K562 (cell line): ENCODE measurements around the gene LAMTOR4. TPM values are rescaled to one million over a fixed set of nuclear protein-coding genes. Genes with fewer than 3 reads are reported as not detected.

Experiments used
- ELF1 ChIP-seq: fragments of 200-800 bp; sonication (Bioruptor generic); IDR thresholded peaks from 2 replicates; pipeline ENCODE4 v1.6.1; 2016; ENCODE audit warnings: missing genetic modification characterization, missing compliant biosample characterization
- HSF4 ChIP-seq: fragments of 250-450 bp; sonication (Bioruptor Pico); IDR thresholded peaks from 2 replicates; pipeline ENCODE4 v2.1.2; 2022; ENCODE audit warnings: mild to moderate bottlenecking, moderate library complexity, borderline replicate concordance
- POU5F1 ChIP-seq: fragments of 150-350 bp; IDR thresholded peaks from 2 replicates; pipeline ENCODE4 v1.6.1; 2014; ENCODE audit warnings: borderline replicate concordance, low read length, low read depth, mild to moderate bottlenecking; ENCODE audit not compliant: partially characterized antibody
- RBM39 ChIP-seq: fragments of 200-400 bp; formaldehyde crosslinking; optimal IDR thresholded peaks from 2 replicates; pipeline ENCODE3; 2018; ENCODE audit warnings: low read depth, low read length
- RFX1 ChIP-seq: fragments of 450-650 bp; IDR thresholded peaks from 2 replicates; pipeline ENCODE4 v1.6.1; 2016; ENCODE audit warnings: mild to moderate bottlenecking, moderate library complexity
- SPI1 ChIP-seq: IDR thresholded peaks from 2 replicates; pipeline ENCODE4 v1.6.1; 2011; ENCODE audit warnings: low read depth, low read length, control low read depth, borderline replicate concordance
- U2AF1 ChIP-seq: fragments of 200-400 bp; formaldehyde crosslinking; optimal IDR thresholded peaks from 2 replicates; pipeline ENCODE3; 2017; ENCODE audit warnings: mild to moderate bottlenecking, low read depth, low read length, moderate library complexity
- ZBTB1 ChIP-seq: sonication (generic); formaldehyde crosslinking; IDR thresholded peaks from 2 replicates; pipeline ENCODE4 v1.8.1; 2023; ENCODE audit warnings: missing genetic modification reagents, low read depth, mild to moderate bottlenecking, borderline replicate concordance
- polyA plus RNA-seq, 8 experiments: library from polyadenylated mRNA; depleted of rRNA in 4 of 8; stranded (reverse) in 5 of 8; unstranded in 3 of 8; fragments of >200 nt; fragmentation: Nextera tagmentation in 2 of 8; fragmentation: Illumina TruSeq in 1 of 8; extraction: Ambion mirVana in 2 of 8; extraction: Trizol in 1 of 8; gene quantifications; 2 replicates each; pipeline versions ENCODE4 v1.2.1 to v1.2.3, GENCODE V29; 2011 to 2014; ENCODE audit warnings: inconsistent platforms in 1 of 8, missing spikeins in 1 of 8
- total RNA-seq, 7 experiments: library from RNA; depleted of rRNA in 6 of 7; stranded (reverse); fragments of >200 nt in 6 of 7; fragmentation: Illumina TruSeq in 2 of 7; extraction: Trizol in 2 of 7; gene quantifications; 2 replicates each; pipeline versions ENCODE4 v1.2.1 to v1.2.3, GENCODE V29; 2011 to 2021; ENCODE audit warnings: low replicate concordance in 1 of 7
- TF ChIP-seq, protein P1 (sequence below): fragments of 200-800 bp; sonication (Bioruptor generic); IDR thresholded peaks from 2 replicates; pipeline ENCODE4 v1.6.1; 2017; ENCODE audit warnings: missing genetic modification characterization, missing compliant biosample characterization
- TF ChIP-seq, protein P2 (sequence below): sonication (generic); formaldehyde crosslinking; IDR thresholded peaks from 2 replicates; pipeline ENCODE4 v1.9.0; 2022; ENCODE audit warnings: mild to moderate bottlenecking, missing genetic modification reagents
- TF ChIP-seq, protein P3 (sequence below): fragments of 250-450 bp; sonication (Bioruptor Pico); IDR thresholded peaks from 2 replicates; pipeline ENCODE4 v1.4.0; 2020; ENCODE audit warnings: borderline replicate concordance
- TF ChIP-seq, protein P4 (sequence below): fragments of 250-450 bp; sonication (Bioruptor Pico); IDR thresholded peaks from 2 replicates; pipeline ENCODE4 v1.5.0; 2021
- TF ChIP-seq, protein P5 (sequence below): fragments of 450-650 bp; IDR thresholded peaks from 2 replicates; pipeline ENCODE4 v1.6.1; 2018; ENCODE audit not compliant: partially characterized antibody
- TF ChIP-seq, protein P6 (sequence below), 3 experiments: IDR thresholded peaks in 2 of 3; conservative IDR thresholded peaks in 1 of 3; 2 replicates each; pipeline ENCODE4 v1.5.1; 2011 to 2012; ENCODE audit warnings: low read length in 3 of 3, mild to moderate bottlenecking in 3 of 3, control low read depth in 2 of 3, improper control_type of control experiment in 1 of 3, inconsistent platforms in 1 of 3, low read depth in 1 of 3, mixed read lengths in 1 of 3, moderate library complexity in 1 of 3; ENCODE audit not compliant: insufficient read depth in 2 of 3

LAMTOR4 gene
- total and polyA plus RNA-seq, 9 of the 15 experiments (the other 6 are each of a cell fraction or from before 2014, with no cell fraction given), result 79.6 to 314 (median 195) TPM

DNA sequence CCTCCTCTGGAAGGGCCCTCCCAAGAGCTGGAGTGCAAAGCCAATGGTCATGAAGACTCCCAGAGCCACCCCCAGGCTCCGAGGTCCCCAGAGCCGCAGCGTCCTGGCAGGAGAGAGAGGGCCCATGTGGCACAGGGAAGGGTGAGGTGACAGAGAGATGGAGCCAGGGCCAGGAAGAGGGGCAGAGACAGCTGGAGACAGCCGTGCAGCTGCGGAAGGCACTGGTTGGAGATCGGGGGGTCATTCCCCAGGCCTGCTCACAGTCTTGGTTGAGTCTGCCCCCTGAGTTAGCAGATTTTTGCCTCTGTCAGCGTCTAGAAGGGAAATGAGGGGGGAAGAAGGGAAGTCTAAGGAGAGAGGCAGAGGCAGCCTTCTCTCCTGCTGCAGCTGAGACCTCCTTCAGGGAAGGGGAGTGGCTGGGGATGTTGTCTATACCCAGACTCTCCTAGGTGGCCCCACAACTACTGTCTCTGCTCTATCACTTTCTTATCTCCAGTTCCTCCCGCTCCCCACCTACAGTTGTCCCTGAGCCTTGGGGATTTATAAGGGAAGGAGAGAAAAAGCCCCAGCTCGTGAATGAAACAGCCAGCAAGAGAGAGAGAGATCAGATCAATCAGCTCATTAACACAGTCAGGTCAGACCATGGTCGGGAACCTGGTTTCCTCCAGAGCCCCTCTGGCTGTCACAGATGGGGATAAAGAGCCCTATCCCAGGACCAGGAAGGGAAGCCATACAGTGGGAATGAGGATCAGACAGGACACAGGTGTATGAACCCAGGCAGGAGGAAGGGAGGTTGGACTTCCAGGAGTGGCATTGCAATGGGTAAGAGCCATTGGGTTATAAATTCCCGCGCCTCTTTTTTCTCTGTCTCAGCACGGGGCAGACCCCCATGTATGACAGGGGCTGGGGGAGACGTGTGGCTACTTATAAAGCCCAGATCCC lies 18.5 kb downstream of the LAMTOR4 start (continued):
- TF ChIP-seq, protein P1, sequence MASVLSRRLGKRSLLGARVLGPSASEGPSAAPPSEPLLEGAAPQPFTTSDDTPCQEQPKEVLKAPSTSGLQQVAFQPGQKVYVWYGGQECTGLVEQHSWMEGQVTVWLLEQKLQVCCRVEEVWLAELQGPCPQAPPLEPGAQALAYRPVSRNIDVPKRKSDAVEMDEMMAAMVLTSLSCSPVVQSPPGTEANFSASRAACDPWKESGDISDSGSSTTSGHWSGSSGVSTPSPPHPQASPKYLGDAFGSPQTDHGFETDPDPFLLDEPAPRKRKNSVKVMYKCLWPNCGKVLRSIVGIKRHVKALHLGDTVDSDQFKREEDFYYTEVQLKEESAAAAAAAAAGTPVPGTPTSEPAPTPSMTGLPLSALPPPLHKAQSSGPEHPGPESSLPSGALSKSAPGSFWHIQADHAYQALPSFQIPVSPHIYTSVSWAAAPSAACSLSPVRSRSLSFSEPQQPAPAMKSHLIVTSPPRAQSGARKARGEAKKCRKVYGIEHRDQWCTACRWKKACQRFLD (CRISPR knock-in tag), result no peak
- TF ChIP-seq RFX1 (no peak), SPI1 (peak; percentile 43; the same call in 1 of the 2 replicates), U2AF1 (no peak), POU5F1 (no peak), ZBTB1 (CRISPR knock-in tag) (0 out of 2 replicates have a peak, but pooled peaks have one; percentile 7), RBM39 (peak; percentile 4), HSF4 (CRISPR knock-in tag) (no peak), ELF1 (tag) (peak; percentile 39)
- TF ChIP-seq, protein P2, sequence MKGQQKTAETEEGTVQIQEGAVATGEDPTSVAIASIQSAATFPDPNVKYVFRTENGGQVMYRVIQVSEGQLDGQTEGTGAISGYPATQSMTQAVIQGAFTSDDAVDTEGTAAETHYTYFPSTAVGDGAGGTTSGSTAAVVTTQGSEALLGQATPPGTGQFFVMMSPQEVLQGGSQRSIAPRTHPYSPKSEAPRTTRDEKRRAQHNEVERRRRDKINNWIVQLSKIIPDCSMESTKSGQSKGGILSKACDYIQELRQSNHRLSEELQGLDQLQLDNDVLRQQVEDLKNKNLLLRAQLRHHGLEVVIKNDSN (CRISPR knock-in tag), result peak; percentile 25; the same call in 1 of the 2 replicates
- TF ChIP-seq, protein P3, sequence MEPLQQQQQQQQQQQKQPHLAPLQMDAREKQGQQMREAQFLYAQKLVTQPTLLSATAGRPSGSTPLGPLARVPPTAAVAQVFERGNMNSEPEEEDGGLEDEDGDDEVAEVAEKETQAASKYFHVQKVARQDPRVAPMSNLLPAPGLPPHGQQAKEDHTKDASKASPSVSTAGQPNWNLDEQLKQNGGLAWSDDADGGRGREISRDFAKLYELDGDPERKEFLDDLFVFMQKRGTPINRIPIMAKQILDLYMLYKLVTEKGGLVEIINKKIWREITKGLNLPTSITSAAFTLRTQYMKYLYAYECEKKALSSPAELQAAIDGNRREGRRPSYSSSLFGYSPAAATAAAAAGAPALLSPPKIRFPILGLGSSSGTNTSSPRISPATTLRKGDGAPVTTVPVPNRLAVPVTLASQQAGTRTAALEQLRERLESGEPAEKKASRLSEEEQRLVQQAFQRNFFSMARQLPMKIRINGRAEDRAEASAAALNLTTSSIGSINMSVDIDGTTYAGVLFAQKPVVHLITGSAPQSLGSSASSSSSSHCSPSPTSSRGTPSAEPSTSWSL (CRISPR knock-in tag), result 0 out of 2 replicates have a peak, but pooled peaks have one; percentile 9
- TF ChIP-seq, protein P4, sequence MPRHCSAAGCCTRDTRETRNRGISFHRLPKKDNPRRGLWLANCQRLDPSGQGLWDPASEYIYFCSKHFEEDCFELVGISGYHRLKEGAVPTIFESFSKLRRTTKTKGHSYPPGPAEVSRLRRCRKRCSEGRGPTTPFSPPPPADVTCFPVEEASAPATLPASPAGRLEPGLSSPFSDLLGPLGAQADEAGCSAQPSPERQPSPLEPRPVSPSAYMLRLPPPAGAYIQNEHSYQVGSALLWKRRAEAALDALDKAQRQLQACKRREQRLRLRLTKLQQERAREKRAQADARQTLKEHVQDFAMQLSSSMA (CRISPR knock-in tag), result no peak
- TF ChIP-seq, protein P5, sequence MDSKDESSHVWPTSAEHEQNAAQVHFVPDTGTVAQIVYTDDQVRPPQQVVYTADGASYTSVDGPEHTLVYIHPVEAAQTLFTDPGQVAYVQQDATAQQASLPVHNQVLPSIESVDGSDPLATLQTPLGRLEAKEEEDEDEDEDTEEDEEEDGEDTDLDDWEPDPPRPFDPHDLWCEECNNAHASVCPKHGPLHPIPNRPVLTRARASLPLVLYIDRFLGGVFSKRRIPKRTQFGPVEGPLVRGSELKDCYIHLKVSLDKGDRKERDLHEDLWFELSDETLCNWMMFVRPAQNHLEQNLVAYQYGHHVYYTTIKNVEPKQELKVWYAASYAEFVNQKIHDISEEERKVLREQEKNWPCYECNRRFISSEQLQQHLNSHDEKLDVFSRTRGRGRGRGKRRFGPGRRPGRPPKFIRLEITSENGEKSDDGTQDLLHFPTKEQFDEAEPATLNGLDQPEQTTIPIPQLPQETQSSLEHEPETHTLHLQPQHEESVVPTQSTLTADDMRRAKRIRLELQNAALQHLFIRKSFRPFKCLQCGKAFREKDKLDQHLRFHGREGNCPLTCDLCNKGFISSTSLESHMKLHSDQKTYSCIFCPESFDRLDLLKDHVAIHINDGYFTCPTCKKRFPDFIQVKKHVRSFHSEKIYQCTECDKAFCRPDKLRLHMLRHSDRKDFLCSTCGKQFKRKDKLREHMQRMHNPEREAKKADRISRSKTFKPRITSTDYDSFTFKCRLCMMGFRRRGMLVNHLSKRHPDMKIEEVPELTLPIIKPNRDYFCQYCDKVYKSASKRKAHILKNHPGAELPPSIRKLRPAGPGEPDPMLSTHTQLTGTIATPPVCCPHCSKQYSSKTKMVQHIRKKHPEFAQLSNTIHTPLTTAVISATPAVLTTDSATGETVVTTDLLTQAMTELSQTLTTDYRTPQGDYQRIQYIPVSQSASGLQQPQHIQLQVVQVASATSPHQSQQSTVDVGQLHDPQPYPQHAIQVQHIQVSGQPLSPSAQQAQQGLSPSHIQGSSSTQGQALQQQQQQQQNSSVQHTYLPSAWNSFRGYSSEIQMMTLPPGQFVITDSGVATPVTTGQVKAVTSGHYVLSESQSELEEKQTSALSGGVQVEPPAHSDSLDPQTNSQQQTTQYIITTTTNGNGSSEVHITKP, result peak; percentile 23
- TF ChIP-seq, protein P6, sequence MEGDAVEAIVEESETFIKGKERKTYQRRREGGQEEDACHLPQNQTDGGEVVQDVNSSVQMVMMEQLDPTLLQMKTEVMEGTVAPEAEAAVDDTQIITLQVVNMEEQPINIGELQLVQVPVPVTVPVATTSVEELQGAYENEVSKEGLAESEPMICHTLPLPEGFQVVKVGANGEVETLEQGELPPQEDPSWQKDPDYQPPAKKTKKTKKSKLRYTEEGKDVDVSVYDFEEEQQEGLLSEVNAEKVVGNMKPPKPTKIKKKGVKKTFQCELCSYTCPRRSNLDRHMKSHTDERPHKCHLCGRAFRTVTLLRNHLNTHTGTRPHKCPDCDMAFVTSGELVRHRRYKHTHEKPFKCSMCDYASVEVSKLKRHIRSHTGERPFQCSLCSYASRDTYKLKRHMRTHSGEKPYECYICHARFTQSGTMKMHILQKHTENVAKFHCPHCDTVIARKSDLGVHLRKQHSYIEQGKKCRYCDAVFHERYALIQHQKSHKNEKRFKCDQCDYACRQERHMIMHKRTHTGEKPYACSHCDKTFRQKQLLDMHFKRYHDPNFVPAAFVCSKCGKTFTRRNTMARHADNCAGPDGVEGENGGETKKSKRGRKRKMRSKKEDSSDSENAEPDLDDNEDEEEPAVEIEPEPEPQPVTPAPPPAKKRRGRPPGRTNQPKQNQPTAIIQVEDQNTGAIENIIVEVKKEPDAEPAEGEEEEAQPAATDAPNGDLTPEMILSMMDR (IDR thresholded peaks at IDR 0.05 in 2 of 3, conservative IDR thresholded peaks at IDR 0.05 in 1 of 3; ENCODE audit: insufficient read depth in 2 of 3, low read depth in 1 of 3, low read length in 3 of 3), result peak in 1 of 3 experiments; percentile 2; a peak in 1 of 6 replicates
